Heart left ventricle (tissue), 13 donors: ENCODE results near the gene GSTA2.

ENCODE experiments used
- CTCF ChIP-seq, 12 donors: fragments of 200-600 bp; sonication (generic) in 4 of 12; IDR thresholded peaks; one replicate each; pipeline versions ENCODE4 v1.5.0 to v1.8.0; 2018 to 2022; ENCODE audit warnings: antibody characterized with exemption in 12 of 12, mild to moderate bottlenecking in 5 of 12
- POLR2A ChIP-seq, 2 donors: fragments of 450-650 bp; IDR thresholded peaks; one replicate each; pipeline ENCODE4 v1.6.1; 2017; ENCODE audit warnings: antibody characterized with exemption in 2 of 2, mild to moderate bottlenecking in 2 of 2, moderate library complexity in 2 of 2
- donor health status: ischemic (EF 13 %, LVEDD 7.1; RV severe dilation, severe dysfunction).
- donor health status: DM: no; HTN: yes; CAD: no.
- donor health status: DM: no; HTN: no; CAD: no.
- donor health status: ischemic (EF 25% LVEDD 6.9; RV normal size, moderate dysfunction).
- donor health status: ischemic (EF 25% LVEDD 5.7; RV mildly dilated, moderate dysfunction).
- donor health status: ischemic (EF 35%, LVEDD 5.7; RV mildly dilated, moderate dysfunction).
- donor health status: nonischemic (EF 11% LVEDD 7.7; RV severe dilation, severe dysfunction).
- donor health status: DM: yes; HTN: yes; CAD: no.
- donor health status: PGD.
- donor health status: ischemic (EF 29% LVEDD 5.4; RV normal size, mild dysfunction).
- donor health status: nonischemic (EF 23%, LVEDD 6.1; RV moderate dilation, normal function).

- TF ChIP-seq CTCF (IDR thresholded peaks at IDR 0.05) = no peak
- TF ChIP-seq POLR2A (IDR thresholded peaks at IDR 0.05) = no peak
Measured at GRCh38 chr6:52786249-52786956, 23.1 kb upstream of the GSTA2 start.
